ENCODE measurements around the gene PPP6R1. TPM values are rescaled to one million over a fixed set of nuclear protein-coding genes. Genes with fewer than 3 reads are reported as not detected.

Gene PPP6R1
- total and polyA plus RNA-seq, 2 of the 13 experiments (the other 11 are each of a cell fraction or from before 2014, with no cell fraction given), result 25.8 to 54.0 TPM

GRCh38 chr19:55228403-55229031 lies 30.3 kb downstream of the PPP6R1 start, which contains the start of gene TMEM86B (continued):
- no peak for TF ChIP-seq PRPF4 (IDR thresholded peaks at IDR 0.05; ENCODE audit: low read depth, low read length, poor library complexity, severe bottlenecking)
- no peak for TF ChIP-seq FOXJ3 (CRISPR knock-in tag; IDR thresholded peaks at IDR 0.05; ENCODE audit: borderline replicate concordance)
- TF ChIP-seq, protein P1, sequence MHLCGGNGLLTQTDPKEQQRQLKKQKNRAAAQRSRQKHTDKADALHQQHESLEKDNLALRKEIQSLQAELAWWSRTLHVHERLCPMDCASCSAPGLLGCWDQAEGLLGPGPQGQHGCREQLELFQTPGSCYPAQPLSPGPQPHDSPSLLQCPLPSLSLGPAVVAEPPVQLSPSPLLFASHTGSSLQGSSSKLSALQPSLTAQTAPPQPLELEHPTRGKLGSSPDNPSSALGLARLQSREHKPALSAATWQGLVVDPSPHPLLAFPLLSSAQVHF (CRISPR knock-in tag; IDR thresholded peaks at IDR 0.05), result no peak
- no peak for TF ChIP-seq PAWR (CRISPR knock-in tag; IDR thresholded peaks at IDR 0.05; ENCODE audit: borderline replicate concordance)
- TF ChIP-seq TRIM22 (IDR thresholded peaks at IDR 0.05), result no peak
- peak; percentile 68 for TF ChIP-seq SALL1 (CRISPR knock-in tag; IDR thresholded peaks at IDR 0.05)
- 0 out of 2 replicates have a peak, but pooled peaks have one; percentile 44 for TF ChIP-seq RELA (CRISPR knock-in tag; IDR thresholded peaks at IDR 0.05)
- peak; percentile 95 for TF ChIP-seq TRAFD1 (CRISPR knock-in tag; IDR thresholded peaks at IDR 0.05; ENCODE audit: borderline replicate concordance)
- no peak for TF ChIP-seq ZNF562 (CRISPR knock-in tag; IDR thresholded peaks at IDR 0.05; ENCODE audit: borderline replicate concordance)
- TF ChIP-seq IKZF1 (IDR thresholded peaks at IDR 0.05), result no peak
- no peak for TF ChIP-seq HOXA9 (CRISPR knock-in tag; IDR thresholded peaks at IDR 0.05; ENCODE audit: borderline replicate concordance)
- TF ChIP-seq HDAC1 (CRISPR knock-in tag; IDR thresholded peaks at IDR 0.05), result peak; percentile 75
- no peak for TF ChIP-seq IRX3 (CRISPR knock-in tag; IDR thresholded peaks at IDR 0.05; ENCODE audit: borderline replicate concordance, low read depth)
- TF ChIP-seq ZSCAN5A (CRISPR knock-in tag; IDR thresholded peaks at IDR 0.05; ENCODE audit: borderline replicate concordance), result no peak
- no peak for TF ChIP-seq CEBPB (IDR thresholded peaks at IDR 0.05; ENCODE audit: borderline replicate concordance, low read depth, low read length)
- no peak for TF ChIP-seq FOXK2 (IDR thresholded peaks at IDR 0.05)
- no peak for TF ChIP-seq CREM (IDR thresholded peaks at IDR 0.05)
- TF ChIP-seq CREM (CRISPR knock-in tag; IDR thresholded peaks at IDR 0.05), result no peak
- no peak for TF ChIP-seq ZNF547 (CRISPR knock-in tag; IDR thresholded peaks at IDR 0.05)
- no peak for TF ChIP-seq ZFP36 (IDR thresholded peaks at IDR 0.05; ENCODE audit: borderline replicate concordance, low read depth, low read length, partially characterized antibody)
- TF ChIP-seq HIC2 (CRISPR knock-in tag; IDR thresholded peaks at IDR 0.05; ENCODE audit: low read depth), result peak; percentile 90
- TF ChIP-seq ZNF772 (CRISPR knock-in tag; IDR thresholded peaks at IDR 0.05), result no peak
- TF ChIP-seq IRF2 (CRISPR knock-in tag; IDR thresholded peaks at IDR 0.05), result peak; percentile 28; the same call in 1 of the 2 replicates
- TF ChIP-seq PHF21A (CRISPR knock-in tag; IDR thresholded peaks at IDR 0.05), result peak; percentile 78
- no peak for TF ChIP-seq HOXA7 (CRISPR knock-in tag; IDR thresholded peaks at IDR 0.05)
